SK-N-SH treated with all-trans-retinoic acid at 6 μM for 48 hours (cell line): ENCODE data around the gene IFNG-AS1.

Experiments used
- ATAC-seq: fragments of 200-7000 bp; cut with Tn5 transposase; 3 replicates; pipeline ENCODE4 v1.9.1; 2020; ENCODE audit warnings: mild to moderate bottlenecking, moderate library complexity
- ARNTL ChIP-seq: fragments of 450-650 bp; formaldehyde crosslinking; IDR thresholded peaks from 2 replicates; pipeline ENCODE4 v1.5.0; 2020; ENCODE audit warnings: low read depth, mild to moderate bottlenecking, moderate library complexity, borderline replicate concordance
- BACH2 ChIP-seq: fragments of 250-450 bp; sonication (Bioruptor Pico); IDR thresholded peaks from 2 replicates; pipeline ENCODE4 v1.9.0; 2021; ENCODE audit warnings: mild to moderate bottlenecking, borderline replicate concordance
- ESRRG ChIP-seq: fragments of 250-450 bp; sonication (Bioruptor Pico); IDR thresholded peaks from 2 replicates; pipeline ENCODE4 v1.6.1; 2021; ENCODE audit warnings: mild to moderate bottlenecking
- GLIS3 ChIP-seq: fragments of 250-450 bp; sonication (Bioruptor Pico); IDR thresholded peaks from 2 replicates; pipeline ENCODE4 v1.5.0; 2020; ENCODE audit warnings: mild to moderate bottlenecking, moderate library complexity
- ISL1 ChIP-seq: fragments of 250-450 bp; sonication (Bioruptor Pico); IDR thresholded peaks from 2 replicates; pipeline ENCODE4 v2.1.2; 2022; ENCODE audit warnings: mild to moderate bottlenecking, moderate library complexity
- OSR1 ChIP-seq: fragments of 250-450 bp; sonication (Bioruptor Pico); IDR thresholded peaks from 2 replicates; pipeline ENCODE4 v1.8.0; 2022; ENCODE audit warnings: moderate library complexity, mild to moderate bottlenecking, inconsistent platforms
- PPARA ChIP-seq: fragments of 250-450 bp; sonication (Bioruptor Pico); IDR thresholded peaks from 2 replicates; pipeline ENCODE4 v1.5.0; 2020; ENCODE audit warnings: mild to moderate bottlenecking, borderline replicate concordance
- RARB ChIP-seq: fragments of 250-450 bp; sonication (Bioruptor Pico); IDR thresholded peaks from 2 replicates; pipeline ENCODE4 v1.8.0; 2021; ENCODE audit warnings: mild to moderate bottlenecking, moderate library complexity
- SNAI2 ChIP-seq: fragments of 250-450 bp; sonication (Bioruptor Pico); IDR thresholded peaks from 2 replicates; pipeline ENCODE4 v1.5.0; 2020; ENCODE audit warnings: mild to moderate bottlenecking, moderate library complexity
- TCF4 ChIP-seq: fragments of 250-450 bp; sonication (Bioruptor Pico); IDR thresholded peaks from 2 replicates; pipeline ENCODE4 v1.8.0; 2021; ENCODE audit warnings: mild to moderate bottlenecking, moderate library complexity, borderline replicate concordance
- TOX ChIP-seq: fragments of 250-450 bp; sonication (Bioruptor Pico); IDR thresholded peaks from 2 replicates; pipeline ENCODE4 v1.8.0; 2021; ENCODE audit warnings: mild to moderate bottlenecking, moderate library complexity, borderline replicate concordance
- ZC3H10 ChIP-seq: fragments of 250-450 bp; sonication (Bioruptor Pico); IDR thresholded peaks from 2 replicates; pipeline ENCODE4 v1.5.1; 2021; ENCODE audit warnings: mild to moderate bottlenecking, moderate library complexity
- ZFP3 ChIP-seq: fragments of 250-450 bp; sonication (Bioruptor Pico); IDR thresholded peaks from 2 replicates; pipeline ENCODE4 v1.5.0; 2020; ENCODE audit warnings: mild to moderate bottlenecking, moderate library complexity
- ZFP30 ChIP-seq: fragments of 450-650 bp; formaldehyde crosslinking; IDR thresholded peaks from 2 replicates; pipeline ENCODE4 v1.5.0; 2022; ENCODE audit warnings: mild to moderate bottlenecking, moderate library complexity
- ZNF70 ChIP-seq: fragments of 450-650 bp; formaldehyde crosslinking; IDR thresholded peaks from 2 replicates; pipeline ENCODE4 v1.5.0; 2020; ENCODE audit warnings: mild to moderate bottlenecking, moderate library complexity
- ZNF8 ChIP-seq: fragments of 450-650 bp; formaldehyde crosslinking; IDR thresholded peaks from 2 replicates; pipeline ENCODE4 v1.5.0; 2020; ENCODE audit warnings: mild to moderate bottlenecking, moderate library complexity
- TF ChIP-seq, protein P1 (sequence below): fragments of 250-450 bp; sonication (Bioruptor Pico); IDR thresholded peaks from 2 replicates; pipeline ENCODE4 v1.5.1; 2020; ENCODE audit warnings: low read depth, mild to moderate bottlenecking, moderate library complexity
- TF ChIP-seq, protein P2 (sequence below): fragments of 250-450 bp; sonication (Bioruptor Pico); IDR thresholded peaks from 2 replicates; pipeline ENCODE4 v1.8.0; 2021; ENCODE audit warnings: low read depth, mild to moderate bottlenecking, moderate library complexity, borderline replicate concordance
- TF ChIP-seq, protein P3 (sequence below): fragments of 250-450 bp; sonication (Bioruptor Pico); IDR thresholded peaks from 2 replicates; pipeline ENCODE4 v1.5.1; 2021; ENCODE audit warnings: mild to moderate bottlenecking, moderate library complexity
- TF ChIP-seq, protein P4 (sequence below): fragments of 250-450 bp; sonication (Bioruptor Pico); IDR thresholded peaks from 2 replicates; pipeline ENCODE4 v1.8.0; 2020; ENCODE audit warnings: mild to moderate bottlenecking, moderate library complexity, borderline replicate concordance
- TF ChIP-seq, protein P5 (sequence below): fragments of 250-450 bp; sonication (Bioruptor Pico); IDR thresholded peaks from 2 replicates; pipeline ENCODE4 v1.5.0; 2020; ENCODE audit warnings: mild to moderate bottlenecking, moderate library complexity

IFNG-AS1 gene

DNA sequence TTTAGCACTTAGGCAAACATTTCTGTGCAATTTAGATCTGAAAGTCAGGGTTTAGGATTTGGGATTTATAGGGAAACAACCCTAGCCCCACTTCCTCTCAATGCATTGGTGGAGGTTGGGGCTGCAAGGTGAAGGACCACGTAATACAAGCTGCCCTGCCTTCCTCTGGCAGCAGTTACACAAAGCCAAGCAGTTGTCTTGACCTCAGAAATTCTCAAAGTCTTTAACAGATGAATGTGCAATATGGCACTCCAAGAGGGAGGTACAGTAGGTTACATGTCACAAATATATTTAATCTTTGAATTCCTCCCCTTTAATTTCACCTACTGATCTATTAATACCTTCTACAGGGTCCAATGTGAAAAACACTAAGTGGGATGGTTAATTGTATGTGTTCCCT is 23.9 kb downstream of the IFNG-AS1 start:
- no peak for ATAC-seq
- TF ChIP-seq GLIS3 (CRISPR knock-in tag) (no peak), TCF4 (CRISPR knock-in tag) (no peak), OSR1 (CRISPR knock-in tag) (no peak), ZNF70 (CRISPR knock-in tag) (no peak), ESRRG (CRISPR knock-in tag) (no peak)
- TF ChIP-seq, all 23 proteins: peak for 0

DNA sequence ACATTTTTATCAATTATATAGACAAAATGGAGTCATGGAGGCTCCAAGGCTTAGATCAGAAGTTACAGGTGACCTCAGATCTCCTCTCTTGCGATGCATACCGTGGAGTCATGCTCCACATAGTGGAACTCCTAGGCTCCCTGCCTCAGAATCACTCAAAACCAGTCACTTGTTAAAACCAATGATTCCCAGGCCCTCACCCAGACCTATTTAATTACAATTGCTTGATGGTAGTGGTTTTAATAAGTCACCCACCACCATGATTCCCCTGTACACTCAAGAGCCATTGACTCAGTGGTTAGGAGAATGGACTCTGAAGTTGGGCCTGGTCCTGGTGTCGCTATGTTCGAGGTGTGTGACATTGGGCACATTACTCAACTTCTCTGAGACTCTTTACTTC is 26.9 kb downstream of the IFNG-AS1 start:
- ATAC-seq = no peak
- TF ChIP-seq ESRRG (CRISPR knock-in tag) (no peak), ZNF70 (CRISPR knock-in tag) (no peak), TCF4 (CRISPR knock-in tag) (no peak), ZNF8 (CRISPR knock-in tag) (no peak), ZFP30 (CRISPR knock-in tag) (no peak), RARB (no peak), BACH2 (CRISPR knock-in tag) (no peak), ZFP3 (CRISPR knock-in tag) (no peak), TOX (CRISPR knock-in tag) (no peak), GLIS3 (CRISPR knock-in tag) (no peak), ARNTL (no peak), OSR1 (CRISPR knock-in tag) (no peak), ZC3H10 (CRISPR knock-in tag) (no peak)
- TF ChIP-seq, protein P1, sequence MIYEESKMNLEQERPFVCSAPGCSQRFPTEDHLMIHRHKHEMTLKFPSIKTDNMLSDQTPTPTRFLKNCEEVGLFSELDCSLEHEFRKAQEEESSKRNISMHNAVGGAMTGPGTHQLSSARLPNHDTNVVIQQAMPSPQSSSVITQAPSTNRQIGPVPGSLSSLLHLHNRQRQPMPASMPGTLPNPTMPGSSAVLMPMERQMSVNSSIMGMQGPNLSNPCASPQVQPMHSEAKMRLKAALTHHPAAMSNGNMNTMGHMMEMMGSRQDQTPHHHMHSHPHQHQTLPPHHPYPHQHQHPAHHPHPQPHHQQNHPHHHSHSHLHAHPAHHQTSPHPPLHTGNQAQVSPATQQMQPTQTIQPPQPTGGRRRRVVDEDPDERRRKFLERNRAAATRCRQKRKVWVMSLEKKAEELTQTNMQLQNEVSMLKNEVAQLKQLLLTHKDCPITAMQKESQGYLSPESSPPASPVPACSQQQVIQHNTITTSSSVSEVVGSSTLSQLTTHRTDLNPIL (CRISPR knock-in tag) = no peak
- TF ChIP-seq, protein P2, sequence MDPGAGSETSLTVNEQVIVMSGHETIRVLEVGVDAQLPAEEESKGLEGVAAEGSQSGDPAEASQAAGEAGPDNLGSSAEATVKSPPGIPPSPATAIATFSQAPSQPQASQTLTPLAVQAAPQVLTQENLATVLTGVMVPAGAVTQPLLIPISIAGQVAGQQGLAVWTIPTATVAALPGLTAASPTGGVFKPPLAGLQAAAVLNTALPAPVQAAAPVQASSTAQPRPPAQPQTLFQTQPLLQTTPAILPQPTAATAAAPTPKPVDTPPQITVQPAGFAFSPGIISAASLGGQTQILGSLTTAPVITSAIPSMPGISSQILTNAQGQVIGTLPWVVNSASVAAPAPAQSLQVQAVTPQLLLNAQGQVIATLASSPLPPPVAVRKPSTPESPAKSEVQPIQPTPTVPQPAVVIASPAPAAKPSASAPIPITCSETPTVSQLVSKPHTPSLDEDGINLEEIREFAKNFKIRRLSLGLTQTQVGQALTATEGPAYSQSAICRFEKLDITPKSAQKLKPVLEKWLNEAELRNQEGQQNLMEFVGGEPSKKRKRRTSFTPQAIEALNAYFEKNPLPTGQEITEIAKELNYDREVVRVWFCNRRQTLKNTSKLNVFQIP = no peak
- TF ChIP-seq, protein P3, sequence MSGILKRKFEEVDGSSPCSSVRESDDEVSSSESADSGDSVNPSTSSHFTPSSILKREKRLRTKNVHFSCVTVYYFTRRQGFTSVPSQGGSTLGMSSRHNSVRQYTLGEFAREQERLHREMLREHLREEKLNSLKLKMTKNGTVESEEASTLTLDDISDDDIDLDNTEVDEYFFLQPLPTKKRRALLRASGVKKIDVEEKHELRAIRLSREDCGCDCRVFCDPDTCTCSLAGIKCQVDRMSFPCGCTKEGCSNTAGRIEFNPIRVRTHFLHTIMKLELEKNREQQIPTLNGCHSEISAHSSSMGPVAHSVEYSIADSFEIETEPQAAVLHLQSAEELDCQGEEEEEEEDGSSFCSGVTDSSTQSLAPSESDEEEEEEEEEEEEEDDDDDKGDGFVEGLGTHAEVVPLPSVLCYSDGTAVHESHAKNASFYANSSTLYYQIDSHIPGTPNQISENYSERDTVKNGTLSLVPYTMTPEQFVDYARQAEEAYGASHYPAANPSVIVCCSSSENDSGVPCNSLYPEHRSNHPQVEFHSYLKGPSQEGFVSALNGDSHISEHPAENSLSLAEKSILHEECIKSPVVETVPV = no peak

DNA sequence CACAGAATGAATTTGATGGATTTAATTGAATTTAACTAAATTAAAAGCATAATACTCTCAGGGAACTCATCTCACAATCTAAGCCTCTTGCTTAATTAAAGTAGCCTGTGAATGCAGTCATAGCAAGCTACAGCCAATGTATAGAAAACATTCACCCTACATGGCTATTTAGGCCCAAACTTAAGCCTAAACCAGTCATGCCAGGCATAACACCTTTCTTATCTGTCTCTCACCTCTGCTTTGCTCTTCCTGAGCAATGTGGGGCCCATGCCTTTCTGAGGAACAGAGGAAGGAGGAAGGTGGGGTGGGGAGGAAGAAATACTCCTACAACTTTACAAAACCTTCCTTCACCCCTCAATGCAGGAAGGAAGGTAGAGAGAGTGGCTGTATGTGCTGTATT is 29.1 kb downstream of the IFNG-AS1 start:
- ATAC-seq = no peak
- TF ChIP-seq TOX (CRISPR knock-in tag) (no peak), BACH2 (CRISPR knock-in tag) (no peak), SNAI2 (CRISPR knock-in tag) (no peak), ZNF70 (CRISPR knock-in tag) (no peak), ZC3H10 (CRISPR knock-in tag) (no peak), TCF4 (CRISPR knock-in tag) (no peak), PPARA (no peak), ZNF8 (CRISPR knock-in tag) (no peak), GLIS3 (CRISPR knock-in tag) (no peak), ISL1 (CRISPR knock-in tag) (no peak), ZFP30 (CRISPR knock-in tag) (no peak)
- TF ChIP-seq, protein P4, sequence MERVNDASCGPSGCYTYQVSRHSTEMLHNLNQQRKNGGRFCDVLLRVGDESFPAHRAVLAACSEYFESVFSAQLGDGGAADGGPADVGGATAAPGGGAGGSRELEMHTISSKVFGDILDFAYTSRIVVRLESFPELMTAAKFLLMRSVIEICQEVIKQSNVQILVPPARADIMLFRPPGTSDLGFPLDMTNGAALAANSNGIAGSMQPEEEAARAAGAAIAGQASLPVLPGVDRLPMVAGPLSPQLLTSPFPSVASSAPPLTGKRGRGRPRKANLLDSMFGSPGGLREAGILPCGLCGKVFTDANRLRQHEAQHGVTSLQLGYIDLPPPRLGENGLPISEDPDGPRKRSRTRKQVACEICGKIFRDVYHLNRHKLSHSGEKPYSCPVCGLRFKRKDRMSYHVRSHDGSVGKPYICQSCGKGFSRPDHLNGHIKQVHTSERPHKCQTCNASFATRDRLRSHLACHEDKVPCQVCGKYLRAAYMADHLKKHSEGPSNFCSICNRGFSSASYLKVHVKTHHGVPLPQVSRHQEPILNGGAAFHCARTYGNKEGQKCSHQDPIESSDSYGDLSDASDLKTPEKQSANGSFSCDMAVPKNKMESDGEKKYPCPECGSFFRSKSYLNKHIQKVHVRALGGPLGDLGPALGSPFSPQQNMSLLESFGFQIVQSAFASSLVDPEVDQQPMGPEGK (CRISPR knock-in tag) = no peak
- TF ChIP-seq, protein P2 = no peak
- TF ChIP-seq, protein P5, sequence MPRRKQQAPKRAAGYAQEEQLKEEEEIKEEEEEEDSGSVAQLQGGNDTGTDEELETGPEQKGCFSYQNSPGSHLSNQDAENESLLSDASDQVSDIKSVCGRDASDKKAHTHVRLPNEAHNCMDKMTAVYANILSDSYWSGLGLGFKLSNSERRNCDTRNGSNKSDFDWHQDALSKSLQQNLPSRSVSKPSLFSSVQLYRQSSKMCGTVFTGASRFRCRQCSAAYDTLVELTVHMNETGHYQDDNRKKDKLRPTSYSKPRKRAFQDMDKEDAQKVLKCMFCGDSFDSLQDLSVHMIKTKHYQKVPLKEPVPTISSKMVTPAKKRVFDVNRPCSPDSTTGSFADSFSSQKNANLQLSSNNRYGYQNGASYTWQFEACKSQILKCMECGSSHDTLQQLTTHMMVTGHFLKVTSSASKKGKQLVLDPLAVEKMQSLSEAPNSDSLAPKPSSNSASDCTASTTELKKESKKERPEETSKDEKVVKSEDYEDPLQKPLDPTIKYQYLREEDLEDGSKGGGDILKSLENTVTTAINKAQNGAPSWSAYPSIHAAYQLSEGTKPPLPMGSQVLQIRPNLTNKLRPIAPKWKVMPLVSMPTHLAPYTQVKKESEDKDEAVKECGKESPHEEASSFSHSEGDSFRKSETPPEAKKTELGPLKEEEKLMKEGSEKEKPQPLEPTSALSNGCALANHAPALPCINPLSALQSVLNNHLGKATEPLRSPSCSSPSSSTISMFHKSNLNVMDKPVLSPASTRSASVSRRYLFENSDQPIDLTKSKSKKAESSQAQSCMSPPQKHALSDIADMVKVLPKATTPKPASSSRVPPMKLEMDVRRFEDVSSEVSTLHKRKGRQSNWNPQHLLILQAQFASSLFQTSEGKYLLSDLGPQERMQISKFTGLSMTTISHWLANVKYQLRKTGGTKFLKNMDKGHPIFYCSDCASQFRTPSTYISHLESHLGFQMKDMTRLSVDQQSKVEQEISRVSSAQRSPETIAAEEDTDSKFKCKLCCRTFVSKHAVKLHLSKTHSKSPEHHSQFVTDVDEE (CRISPR knock-in tag) = no peak
- TF ChIP-seq, protein P3 = no peak
